Measurements from ENCODE around the gene NUP88.

Gene NUP88

DNA sequence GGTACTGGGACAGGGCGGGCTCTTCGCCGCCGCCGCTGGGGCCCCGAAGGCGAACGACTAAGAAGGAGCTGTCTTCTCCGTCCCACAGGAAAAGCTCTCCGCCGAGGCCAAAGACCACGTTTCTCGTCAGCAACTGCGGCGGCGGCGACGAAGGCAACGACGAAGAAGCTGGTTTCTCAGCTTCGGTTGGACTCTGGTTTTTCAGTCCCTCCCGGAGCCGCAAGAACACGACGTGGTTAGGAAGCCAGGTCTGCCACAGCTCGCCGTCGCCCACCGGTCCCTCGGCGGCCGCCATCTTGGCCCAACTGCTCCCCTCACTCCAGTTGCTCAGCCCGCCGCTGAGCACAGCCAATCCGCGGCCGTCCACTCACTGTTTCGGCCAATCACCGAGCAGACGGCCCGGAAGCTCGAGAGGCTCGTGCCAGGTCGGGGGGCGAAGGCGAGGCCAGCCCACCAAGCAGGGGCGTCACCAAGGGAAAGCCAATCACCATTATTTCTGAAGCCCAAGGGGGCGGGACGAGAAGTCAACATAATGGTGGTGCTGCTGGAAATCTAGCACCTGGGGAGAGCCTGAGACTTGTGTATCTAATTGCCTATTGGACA, at the start of gene NUP88:
Gene NUP88 (minus strand): TSS at position 307 of the 603 bp plus-strand sequence. CDS start 12 bp downstream, at position 295.
- TF ChIP-seq GATA3 (IDR thresholded peaks at IDR 0.05; ENCODE audit: low read depth, low read length) (no peak), GATA2 (IDR thresholded peaks at IDR 0.05; ENCODE audit: low read depth, low read length) (no peak)

DNA sequence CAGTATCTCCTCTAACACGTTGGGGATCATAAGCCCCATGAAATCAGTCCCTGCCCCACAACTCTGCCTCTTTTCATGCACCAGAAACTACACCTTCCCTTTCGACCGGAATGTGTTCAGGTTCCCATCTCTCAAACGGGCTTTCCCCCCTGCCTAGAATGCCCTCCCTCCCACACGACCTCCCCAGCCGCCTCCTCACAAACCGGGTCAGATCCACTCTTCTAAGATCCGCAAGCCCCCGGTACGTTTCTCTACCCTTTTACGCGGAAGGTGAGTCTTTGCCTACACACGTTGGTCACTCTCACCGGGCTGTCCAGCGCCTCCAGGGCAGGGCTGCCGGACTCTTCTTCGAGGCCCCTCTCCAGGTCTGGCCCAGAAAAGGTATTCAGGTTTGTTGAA, 48.6 kb upstream of the NUP88 start:
- TF ChIP-seq GATA3 (IDR thresholded peaks at IDR 0.05; ENCODE audit: low read depth, low read length) = no peak
- TF ChIP-seq GATA2 (IDR thresholded peaks at IDR 0.05; ENCODE audit: low read depth, low read length) = no peak

DNA sequence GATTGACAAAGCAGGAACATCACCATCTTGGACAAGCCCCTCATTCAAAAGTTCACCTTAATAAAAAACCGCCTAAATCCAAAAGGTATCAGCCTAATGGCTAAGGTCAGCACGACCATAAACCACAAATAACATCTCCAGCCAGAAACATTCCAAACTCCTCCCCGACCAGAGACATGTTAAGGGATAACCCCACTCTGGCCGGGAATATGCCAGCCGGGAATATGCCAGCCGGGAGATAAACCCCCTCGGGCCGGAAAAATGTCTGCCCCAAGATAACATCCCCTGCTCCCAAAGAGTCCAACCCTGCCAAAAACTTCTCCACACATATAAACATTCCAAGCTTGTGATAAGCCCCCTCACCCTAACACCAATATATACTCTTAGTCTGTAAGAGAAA, 48.0 kb upstream of the NUP88 start:
- TF ChIP-seq GATA2 (IDR thresholded peaks at IDR 0.05; ENCODE audit: low read depth, low read length) (no peak), GATA3 (IDR thresholded peaks at IDR 0.05; ENCODE audit: low read depth, low read length) (no peak)

DNA sequence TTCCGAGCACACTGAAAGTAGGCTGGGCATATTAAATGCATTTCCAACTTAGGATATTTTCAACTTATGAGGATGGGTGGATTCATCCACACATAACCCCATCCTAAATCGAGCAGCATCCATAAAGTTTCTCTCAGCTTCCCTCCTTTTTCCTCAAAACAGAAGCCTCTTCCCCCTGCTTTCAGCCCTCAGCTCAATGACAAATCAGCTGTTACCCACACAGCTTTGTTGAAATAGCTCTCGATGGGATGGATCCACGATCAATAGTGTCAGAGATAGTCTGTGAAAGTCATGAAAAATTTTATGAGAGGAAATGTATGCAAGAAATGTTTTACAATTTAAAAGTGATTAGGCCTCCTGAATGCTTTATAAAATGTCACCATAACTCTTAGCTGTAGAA, 46.8 kb upstream of the NUP88 start:
- no peak for TF ChIP-seq GATA3 (IDR thresholded peaks at IDR 0.05; ENCODE audit: low read depth, low read length)
- TF ChIP-seq GATA2 (IDR thresholded peaks at IDR 0.05; ENCODE audit: low read depth, low read length) = no peak

DNA sequence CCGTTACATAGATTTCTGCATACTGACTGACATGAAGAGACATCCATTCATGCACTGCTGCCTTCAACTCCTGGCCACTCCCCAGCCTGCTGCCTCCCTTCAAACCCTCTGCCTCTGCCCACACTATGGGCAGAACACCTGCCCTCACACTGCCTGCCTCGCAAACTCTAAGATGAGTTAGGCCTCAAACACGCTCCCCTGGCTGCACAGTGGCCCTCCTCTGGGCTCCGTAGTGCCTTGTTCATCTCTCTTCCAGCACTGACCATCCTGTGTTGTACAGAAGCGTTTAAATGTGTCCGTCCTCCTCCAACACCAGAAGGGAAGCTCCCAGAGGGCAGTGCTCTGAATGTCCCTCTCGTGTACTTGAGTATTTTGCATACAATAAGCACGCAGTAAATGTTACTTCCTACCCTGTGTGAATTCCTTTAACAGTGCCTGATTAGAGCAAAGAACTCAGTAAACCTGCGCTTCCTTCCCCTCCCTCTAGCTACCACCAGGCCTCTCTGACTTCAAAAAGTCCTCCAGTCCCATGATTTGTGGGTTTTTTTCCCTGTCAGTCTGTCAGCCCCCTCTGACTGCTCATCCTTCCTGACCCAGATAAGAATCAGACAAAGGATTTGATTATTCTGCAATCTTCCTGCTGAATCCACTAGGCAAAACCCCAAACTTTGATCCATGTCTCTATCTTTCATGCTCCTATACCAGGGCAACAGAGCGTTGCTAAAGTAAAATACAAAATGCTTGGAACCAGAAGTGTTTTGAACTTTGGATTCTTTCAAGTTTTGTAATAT, 45.5 kb upstream of the NUP88 start:
- TF ChIP-seq GATA2 (IDR thresholded peaks at IDR 0.05; ENCODE audit: low read depth, low read length) (no peak), GATA3 (IDR thresholded peaks at IDR 0.05; ENCODE audit: low read depth, low read length) (no peak)

DNA sequence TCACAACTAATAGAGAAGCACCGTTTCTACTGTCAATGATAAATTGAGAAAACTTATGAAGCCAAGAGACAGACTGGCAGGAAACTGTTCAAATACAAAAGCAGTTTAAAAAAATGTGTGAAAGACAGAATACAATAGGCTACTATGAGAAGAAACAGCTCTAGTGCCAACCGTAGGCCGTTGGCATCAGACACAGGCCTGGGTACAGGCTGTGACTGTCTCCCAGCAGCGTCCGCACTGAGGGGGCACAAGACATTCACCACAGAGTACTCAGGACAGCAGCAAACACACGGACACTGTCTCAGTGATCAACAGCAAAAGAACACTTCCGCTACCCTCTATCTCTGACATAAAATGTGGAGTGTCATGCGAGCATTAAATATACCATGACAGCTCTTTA, 27.3 kb upstream of the NUP88 start:
- no peak for TF ChIP-seq GATA3 (IDR thresholded peaks at IDR 0.05; ENCODE audit: low read depth, low read length)
- TF ChIP-seq GATA2 (IDR thresholded peaks at IDR 0.05; ENCODE audit: low read depth, low read length) = no peak

DNA sequence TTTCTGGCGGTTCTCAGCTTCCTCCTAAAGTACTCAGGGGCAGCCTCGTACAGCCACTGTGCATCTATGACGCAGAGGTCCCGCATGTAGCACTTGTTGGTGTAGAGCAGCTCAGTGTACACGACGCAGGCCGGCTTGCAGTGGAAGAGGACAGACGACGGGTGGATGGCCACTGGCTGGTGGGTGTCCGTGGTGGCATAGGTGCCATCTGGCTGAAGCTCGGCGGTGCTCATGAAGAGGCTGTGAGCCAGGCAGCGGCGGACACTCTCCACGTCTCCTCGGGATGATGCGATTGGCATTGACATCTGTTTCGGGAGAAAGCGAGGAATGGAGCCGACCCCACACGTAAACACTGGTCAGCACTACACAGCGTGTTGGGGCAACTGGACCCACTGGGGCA, 24.7 kb upstream of the NUP88 start:
- no peak for TF ChIP-seq GATA2 (IDR thresholded peaks at IDR 0.05; ENCODE audit: low read depth, low read length)

DNA sequence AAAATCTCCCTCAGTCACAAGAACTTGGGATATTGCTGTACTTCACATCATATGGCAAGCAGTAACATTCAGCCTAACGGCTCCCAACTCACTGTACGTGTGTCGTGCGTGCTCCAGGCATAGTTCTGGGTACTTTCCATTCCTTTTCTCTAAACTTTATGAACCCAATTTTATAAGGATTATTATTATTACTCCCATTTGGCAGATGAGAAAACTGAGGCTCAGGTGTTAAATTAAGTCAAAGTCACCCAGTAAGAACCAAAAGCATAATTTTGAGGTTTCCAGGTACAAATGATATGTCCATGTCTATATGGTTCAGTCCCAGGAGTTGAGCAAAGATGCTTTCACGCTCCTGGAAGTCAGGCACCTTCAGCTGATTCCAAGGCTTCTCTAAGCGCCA, 24.3 kb upstream of the NUP88 start:
- TF ChIP-seq GATA2 (IDR thresholded peaks at IDR 0.05; ENCODE audit: low read depth, low read length) (no peak), GATA3 (IDR thresholded peaks at IDR 0.05; ENCODE audit: low read depth, low read length) (no peak)

DNA sequence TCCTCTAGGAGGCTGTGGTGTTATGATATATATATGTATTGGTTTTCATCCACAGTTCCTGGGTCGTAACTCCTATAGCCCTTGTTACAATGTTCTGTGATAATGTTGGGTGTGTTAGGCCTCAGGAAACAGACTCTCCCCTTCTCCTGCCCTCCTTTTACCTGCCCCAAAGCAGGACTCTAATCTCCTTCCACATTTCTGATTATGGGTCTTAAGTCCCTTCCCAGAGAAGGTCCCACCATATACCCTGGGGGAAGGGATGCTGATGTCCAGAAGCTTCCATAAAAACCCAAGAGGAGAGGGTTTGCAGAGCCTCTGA, 19.9 kb upstream of the NUP88 start:
- no peak for TF ChIP-seq GATA2 (IDR thresholded peaks at IDR 0.05; ENCODE audit: low read depth, low read length)
- TF ChIP-seq GATA3 (IDR thresholded peaks at IDR 0.05; ENCODE audit: low read depth, low read length) = no peak

DNA sequence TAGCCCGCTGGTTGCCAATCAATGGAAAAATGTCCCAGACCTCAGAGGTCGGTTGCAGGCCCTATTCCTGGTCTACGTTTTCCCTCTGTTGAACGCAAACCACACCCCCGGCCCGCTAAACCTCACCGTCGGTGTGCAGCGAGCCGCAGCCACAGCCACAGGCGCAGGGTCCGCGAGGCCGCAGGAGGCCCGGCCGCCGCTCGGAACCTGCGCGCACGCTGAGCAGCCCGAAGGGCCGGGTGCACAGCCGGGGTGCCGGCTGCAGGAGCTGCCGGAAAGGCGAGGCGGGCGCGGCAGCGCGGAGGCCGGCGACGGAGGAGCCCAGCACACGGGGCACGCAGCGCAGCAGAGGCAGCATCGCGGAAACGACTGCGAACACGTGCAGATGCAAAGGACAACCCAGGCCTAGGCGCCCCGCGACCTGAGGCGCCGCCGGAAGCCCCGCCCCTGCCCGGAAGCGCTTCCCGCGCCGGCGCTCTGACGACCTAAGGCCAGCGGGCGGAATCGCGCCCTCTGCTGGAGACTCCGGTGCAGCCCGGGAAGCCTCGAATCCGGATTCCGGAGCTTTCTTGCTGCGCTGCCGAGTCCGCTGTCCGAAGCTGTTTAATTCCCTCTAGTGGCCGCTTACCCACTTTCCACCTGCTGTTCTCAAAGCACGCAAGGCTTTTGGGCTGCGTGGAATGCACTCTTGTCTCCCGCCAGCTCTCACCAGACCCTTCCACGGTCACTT, 19.4 kb upstream of the NUP88 start, which contains the start of gene C1QBP:
Gene C1QBP (minus strand): TSS at position 440 of the 730 bp plus-strand sequence. CDS start 82 bp downstream, at position 358.
- no peak for TF ChIP-seq GATA2 (IDR thresholded peaks at IDR 0.05; ENCODE audit: low read depth, low read length)
- no peak for TF ChIP-seq GATA3 (IDR thresholded peaks at IDR 0.05; ENCODE audit: low read depth, low read length)

DNA sequence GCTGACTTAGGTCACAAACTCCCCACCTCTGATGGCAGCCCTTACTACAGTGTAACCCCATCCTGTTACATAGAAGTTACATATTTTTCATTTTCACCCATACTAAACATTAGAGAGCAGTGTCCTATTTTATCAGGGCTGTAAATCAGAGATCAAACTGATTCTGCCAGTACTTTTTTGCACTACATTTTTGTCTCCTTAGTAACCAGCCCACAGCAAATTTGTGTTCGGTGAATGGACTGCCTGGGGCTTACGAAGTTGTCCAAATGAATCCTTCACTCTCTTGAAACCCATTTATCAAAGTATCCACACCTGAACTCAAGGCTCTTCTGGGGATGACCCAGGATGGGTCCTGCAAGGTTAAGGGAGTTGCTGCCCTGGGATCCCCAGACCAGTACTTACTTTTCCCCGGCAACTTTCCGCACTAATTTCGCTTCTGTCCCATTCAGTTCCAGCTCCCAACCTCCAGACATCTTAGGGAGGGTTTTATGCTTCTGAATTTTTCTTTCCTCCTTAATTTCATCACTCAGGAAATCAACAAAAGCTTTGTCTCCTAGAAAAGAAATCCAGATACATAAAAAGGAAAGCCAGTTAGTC, 18.4 kb upstream of the NUP88 start:
- no peak for TF ChIP-seq GATA3 (IDR thresholded peaks at IDR 0.05; ENCODE audit: low read depth, low read length)
- TF ChIP-seq GATA2 (IDR thresholded peaks at IDR 0.05; ENCODE audit: low read depth, low read length) = no peak

DNA sequence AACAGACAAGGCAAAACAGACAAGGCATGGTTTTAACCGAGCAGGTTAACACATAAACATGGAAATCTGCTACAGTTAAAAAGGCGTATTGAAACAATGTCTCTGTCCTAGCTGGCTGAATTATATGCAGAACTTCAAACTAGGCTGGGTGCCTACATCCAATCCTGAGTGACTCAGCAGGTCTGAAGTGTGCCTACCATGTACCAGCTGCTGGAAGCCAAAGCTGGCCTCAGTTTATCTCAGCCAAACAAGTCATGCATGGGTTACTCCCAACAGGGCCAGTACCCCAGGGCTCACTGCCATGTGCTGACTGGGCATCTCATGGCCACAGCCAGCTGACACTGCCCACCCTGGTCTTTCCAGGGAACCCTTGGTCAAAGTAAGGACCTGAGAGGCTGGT, 15.5 kb upstream of the NUP88 start:
- no peak for TF ChIP-seq GATA2 (IDR thresholded peaks at IDR 0.05; ENCODE audit: low read depth, low read length)

DNA sequence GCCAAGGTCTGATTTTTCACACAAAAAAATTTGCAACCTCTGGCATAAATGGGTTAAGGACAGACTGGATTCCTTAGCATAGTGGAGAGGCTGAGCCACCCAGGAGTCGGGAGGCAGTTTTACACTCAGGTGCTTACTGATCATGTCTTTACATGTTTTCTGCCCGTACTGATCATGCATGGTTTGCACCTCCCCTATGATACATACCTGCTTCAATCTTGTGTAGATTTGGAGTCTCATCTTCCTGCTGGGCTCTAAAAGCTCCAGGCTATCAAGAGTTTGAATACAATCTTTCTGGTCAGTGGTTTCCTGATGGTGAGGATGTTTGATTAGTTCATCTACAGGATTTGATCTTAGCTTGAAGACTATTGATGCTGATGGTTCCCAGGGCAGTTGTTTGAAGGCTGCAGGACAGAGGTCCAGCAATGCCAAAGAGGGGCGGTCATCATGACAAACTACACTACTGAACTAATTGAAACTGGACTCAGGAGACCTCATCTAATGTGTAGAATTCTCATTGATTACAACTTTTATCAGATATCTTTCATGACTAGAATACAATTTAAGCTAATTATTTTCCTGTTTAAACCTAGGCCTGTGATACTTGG, 12.6 kb upstream of the NUP88 start:
- TF ChIP-seq GATA3 (IDR thresholded peaks at IDR 0.05; ENCODE audit: low read depth, low read length) (no peak), GATA2 (IDR thresholded peaks at IDR 0.05; ENCODE audit: low read depth, low read length) (no peak)

DNA sequence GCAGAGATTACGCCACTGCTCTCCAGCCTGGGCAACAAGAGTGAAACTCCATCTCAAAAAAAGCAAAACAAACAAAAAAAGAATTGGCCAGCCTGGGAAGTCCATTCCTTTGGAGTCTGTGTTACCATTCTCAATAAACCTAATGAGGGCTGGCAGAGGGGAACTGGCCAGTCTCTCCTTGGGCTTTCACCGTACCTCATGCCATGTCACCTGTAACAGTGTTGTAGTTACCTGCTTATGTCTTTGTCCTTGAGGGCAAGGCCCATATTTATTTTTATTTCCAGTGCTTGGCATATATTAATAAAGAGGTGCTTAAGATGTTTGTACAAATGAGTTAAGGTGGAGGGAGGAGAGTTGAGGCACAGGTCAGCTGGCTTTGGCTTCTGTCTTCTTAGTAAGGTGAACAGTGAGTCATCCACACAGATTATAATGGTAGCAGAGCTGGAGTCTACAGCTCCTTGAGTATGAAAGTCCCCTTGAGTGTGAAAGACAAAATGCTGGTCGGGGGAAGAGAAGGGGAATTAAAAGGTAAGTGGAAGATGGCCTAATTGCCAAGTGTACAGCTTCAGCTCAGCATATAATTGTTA, 11.0 kb upstream of the NUP88 start:
- no peak for TF ChIP-seq GATA3 (IDR thresholded peaks at IDR 0.05; ENCODE audit: low read depth, low read length)
- TF ChIP-seq GATA2 (IDR thresholded peaks at IDR 0.05; ENCODE audit: low read depth, low read length) = no peak
